MM.1S (cell line): ENCODE data around the gene MRPS6.

Experiments
- DNase-seq: peaks from one replicate; pipeline ENCODE4 v3.0.0-alpha.2; 2015
- H2AFZ ChIP-seq: fragments of 300-600 bp; sonication (generic); 2 replicates; pipeline ENCODE4 v1.6.0; 2016; ENCODE audit warnings: antibody characterized with exemption, low read length
- H3F3A ChIP-seq: fragments of 300-600 bp; sonication (generic); 2 replicates; pipeline ENCODE4 v1.6.1; 2016; ENCODE audit warnings: mild to moderate bottlenecking, antibody characterized with exemption, low read length, moderate library complexity, mixed read lengths; ENCODE audit not compliant: insufficient read depth
- H3K27ac ChIP-seq: fragments of 300-600 bp; sonication (generic); 2 replicates; pipeline ENCODE4 v1.5.1; 2016; ENCODE audit warnings: mild to moderate bottlenecking, low read length
- H3K27me3 ChIP-seq: fragments of 300-600 bp; sonication (generic); replicated peaks from 2 replicates; pipeline ENCODE4 v1.6.0; 2016; ENCODE audit warnings: low read length; ENCODE audit not compliant: insufficient read depth
- H3K36me3 ChIP-seq: fragments of 300-600 bp; sonication (generic); replicated peaks from 2 replicates; pipeline ENCODE4 v1.6.1; 2016; ENCODE audit warnings: mild to moderate bottlenecking, low read length, mixed read lengths; ENCODE audit not compliant: insufficient read depth
- H3K4me1 ChIP-seq: fragments of 300-600 bp; sonication (generic); 2 replicates; pipeline ENCODE4 v1.6.1; 2016; ENCODE audit warnings: low read length, mixed read lengths
- H3K4me2 ChIP-seq: fragments of 300-600 bp; sonication (generic); 2 replicates; pipeline ENCODE4 v1.6.0; 2016; ENCODE audit warnings: low read depth, low read length
- H3K4me3 ChIP-seq: fragments of 300-600 bp; sonication (generic); 2 replicates; pipeline ENCODE4 v1.5.1; 2016; ENCODE audit warnings: low read length, mixed read lengths
- H3K79me2 ChIP-seq: fragments of 300-600 bp; sonication (generic); 2 replicates; pipeline ENCODE4 v1.6.1; 2016; ENCODE audit warnings: mixed run types, low read length, mixed read lengths
- H3K9ac ChIP-seq: fragments of 300-600 bp; sonication (generic); 2 replicates; pipeline ENCODE4 v1.6.1; 2016; ENCODE audit warnings: low read length, mixed read lengths
- H3K9me2 ChIP-seq: fragments of 300-600 bp; sonication (generic); replicated peaks from 2 replicates; pipeline ENCODE4 v1.6.1; 2016; ENCODE audit warnings: mild to moderate bottlenecking, low read length, mixed read lengths; ENCODE audit not compliant: insufficient read depth
- H3K9me3 ChIP-seq: fragments of 300-600 bp; sonication (generic); replicated peaks from 2 replicates; pipeline ENCODE4 v1.6.1; 2016; ENCODE audit warnings: mild to moderate bottlenecking, low read length, mixed read lengths; ENCODE audit not compliant: insufficient read depth
- H4K20me1 ChIP-seq: fragments of 300-600 bp; sonication (generic); 2 replicates; pipeline ENCODE4 v1.6.1; 2016; ENCODE audit warnings: mild to moderate bottlenecking, low read length, moderate library complexity, mixed read lengths; ENCODE audit not compliant: insufficient read depth
- EZH2 ChIP-seq: fragments of 300-600 bp; sonication (generic); optimal IDR thresholded peaks from 2 replicates; pipeline ENCODE3; 2017; ENCODE audit warnings: low read depth, mild to moderate bottlenecking, antibody characterized with exemption, low read length, mixed read lengths
- EZH2phosphoT487 ChIP-seq: fragments of 300-600 bp; sonication (generic); IDR thresholded peaks from 2 replicates; pipeline ENCODE4 v1.6.1; 2018; ENCODE audit warnings: antibody characterized with exemption, low read length
- TF ChIP-seq, protein P1 (sequence below): fragments of 300-600 bp; sonication (generic); IDR thresholded peaks from 2 replicates; pipeline ENCODE4 v1.5.1; 2016; ENCODE audit warnings: antibody characterized with exemption, low read length, mixed read lengths

The MRPS6 gene

DNA sequence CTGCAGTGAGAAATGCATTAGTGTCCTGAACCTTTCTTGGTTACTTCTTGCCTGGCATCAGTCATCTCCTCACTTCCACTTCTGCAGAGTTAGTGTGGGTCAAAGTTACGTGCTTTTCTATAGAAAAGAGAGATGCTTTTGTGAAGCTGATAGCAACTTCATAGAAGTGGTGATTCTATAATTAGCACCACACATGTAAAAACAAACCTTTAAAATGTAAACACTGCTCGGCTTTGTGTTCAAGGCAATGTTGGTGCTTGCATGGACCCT, 57.3 kb downstream of the MRPS6 start:
- Histone ChIP-seq H3K9me2 (no peaks in the 10 kb centered on the region), H4K20me1 (no peaks in the 10 kb centered on the region), H3K9ac (no peak overlapping the region), H3K4me2 (no peak overlapping the region), H3K36me3 (0 out of 2 replicates have a peak, but pooled peaks cover 2% of the 10 kb centered on the region), H3K4me1 (no peaks in the 10 kb centered on the region), H3K4me3 (no peak overlapping the region), H2AFZ (no peak overlapping the region), H3K27ac (no peak overlapping the region), H3F3A (no peaks in the 10 kb centered on the region), H3K27me3 (no peaks in the 10 kb centered on the region), H3K79me2 (peaks cover 19% of the 10 kb centered on the region), H3K9me3 (no peaks in the 10 kb centered on the region)
- TF ChIP-seq EZH2phosphoT487 (no peak), EZH2 (no peak)
- TF ChIP-seq, protein P1, sequence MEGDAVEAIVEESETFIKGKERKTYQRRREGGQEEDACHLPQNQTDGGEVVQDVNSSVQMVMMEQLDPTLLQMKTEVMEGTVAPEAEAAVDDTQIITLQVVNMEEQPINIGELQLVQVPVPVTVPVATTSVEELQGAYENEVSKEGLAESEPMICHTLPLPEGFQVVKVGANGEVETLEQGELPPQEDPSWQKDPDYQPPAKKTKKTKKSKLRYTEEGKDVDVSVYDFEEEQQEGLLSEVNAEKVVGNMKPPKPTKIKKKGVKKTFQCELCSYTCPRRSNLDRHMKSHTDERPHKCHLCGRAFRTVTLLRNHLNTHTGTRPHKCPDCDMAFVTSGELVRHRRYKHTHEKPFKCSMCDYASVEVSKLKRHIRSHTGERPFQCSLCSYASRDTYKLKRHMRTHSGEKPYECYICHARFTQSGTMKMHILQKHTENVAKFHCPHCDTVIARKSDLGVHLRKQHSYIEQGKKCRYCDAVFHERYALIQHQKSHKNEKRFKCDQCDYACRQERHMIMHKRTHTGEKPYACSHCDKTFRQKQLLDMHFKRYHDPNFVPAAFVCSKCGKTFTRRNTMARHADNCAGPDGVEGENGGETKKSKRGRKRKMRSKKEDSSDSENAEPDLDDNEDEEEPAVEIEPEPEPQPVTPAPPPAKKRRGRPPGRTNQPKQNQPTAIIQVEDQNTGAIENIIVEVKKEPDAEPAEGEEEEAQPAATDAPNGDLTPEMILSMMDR, result no peak
- DNase-seq, result no peak

DNA sequence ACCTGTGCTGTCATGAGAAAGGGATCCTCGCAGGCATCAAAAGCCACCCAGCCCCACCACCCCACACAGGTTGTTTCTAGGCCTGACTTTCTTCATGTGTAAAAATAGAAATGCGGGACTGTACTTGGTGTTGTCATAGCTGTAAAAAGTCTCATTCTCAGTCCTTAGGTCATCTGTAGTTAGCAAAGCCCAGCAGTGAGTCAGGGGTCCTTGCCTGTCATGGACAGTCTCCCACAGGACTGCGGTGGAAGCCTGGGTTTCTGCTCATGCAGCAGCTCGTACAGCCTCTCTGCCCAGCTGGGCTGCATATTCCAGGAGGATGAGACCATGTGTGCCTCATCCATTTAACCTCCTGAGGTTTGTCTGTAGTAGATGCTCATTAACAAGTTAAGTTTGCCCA, 58.2 kb downstream of the MRPS6 start:
- no peaks in the 10 kb centered on the region for H3K4me1 ChIP-seq
- H3K27ac ChIP-seq, result no peak overlapping the region
- TF ChIP-seq EZH2phosphoT487 (no peak), EZH2 (no peak)
- TF ChIP-seq, protein P1, result no peak
- no peak overlapping the region for H2AFZ ChIP-seq
- no peak overlapping the region for H3K4me2 ChIP-seq
- no peaks in the 10 kb centered on the region for H4K20me1 ChIP-seq
- no peaks in the 10 kb centered on the region for H3K27me3 ChIP-seq
- no peaks in the 10 kb centered on the region for H3K9me2 ChIP-seq
- H3K36me3 ChIP-seq, result 0 out of 2 replicates have a peak, but pooled peaks cover 2% of the 10 kb centered on the region
- no peaks in the 10 kb centered on the region for H3F3A ChIP-seq
- no peaks in the 10 kb centered on the region for H3K9me3 ChIP-seq
- H3K9ac ChIP-seq, result no peak overlapping the region
- H3K4me3 ChIP-seq, result no peak overlapping the region
- DNase-seq, result no peak
- H3K79me2 ChIP-seq, result peaks cover 19% of the 10 kb centered on the region

DNA sequence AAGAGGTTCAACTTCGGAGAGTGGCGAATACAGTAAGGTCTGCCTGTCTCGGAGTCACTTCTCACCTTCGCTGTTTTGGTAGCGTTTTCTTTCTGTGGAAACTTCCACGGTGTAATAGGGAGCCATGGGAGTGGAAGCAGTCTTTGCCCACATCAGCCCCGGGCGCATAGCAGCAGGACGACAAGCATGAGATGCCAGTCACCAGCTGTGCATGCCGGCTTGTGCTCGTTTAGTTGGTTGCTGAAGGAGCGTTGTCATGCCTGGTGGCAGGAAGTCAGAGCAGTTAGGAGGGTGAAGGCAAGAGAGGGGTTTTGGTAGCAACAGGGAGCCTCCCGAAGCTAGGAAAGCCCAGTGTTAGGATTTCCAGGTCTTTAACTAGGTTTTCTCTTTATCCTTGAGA, 58.8 kb downstream of the MRPS6 start:
- no peak for DNase-seq
- peaks cover 16% of the 10 kb centered on the region for H3K79me2 ChIP-seq
- H3K4me2 ChIP-seq, result no peak overlapping the region
- H3K9me3 ChIP-seq, result no peaks in the 10 kb centered on the region
- no peaks in the 10 kb centered on the region for H4K20me1 ChIP-seq
- no peak overlapping the region for H3K27ac ChIP-seq
- TF ChIP-seq, protein P1, result no peak
- TF ChIP-seq EZH2phosphoT487, result no peak
- no peak for TF ChIP-seq EZH2
- no peak overlapping the region for H3K4me3 ChIP-seq
- H3K4me1 ChIP-seq, result no peaks in the 10 kb centered on the region
- H3K27me3 ChIP-seq, result no peaks in the 10 kb centered on the region
- H2AFZ ChIP-seq, result no peak overlapping the region
- H3F3A ChIP-seq, result no peaks in the 10 kb centered on the region
- H3K9ac ChIP-seq, result no peak overlapping the region
- H3K9me2 ChIP-seq, result no peaks in the 10 kb centered on the region
- H3K36me3 ChIP-seq, result 0 out of 2 replicates have a peak, but pooled peaks cover 2% of the 10 kb centered on the region
